ENCODE measurements around the gene FOXA3.
"Not testable (repeated sequence)": the region's sequence is repeated elsewhere in the genome, so short reads cannot be mapped to it uniquely, and the experiment has no call there.

Gene FOXA3

GRCh38 chr19:45886427-45887199 is 22.5 kb downstream of the FOXA3 start:
- TF ChIP-seq, protein P1, sequence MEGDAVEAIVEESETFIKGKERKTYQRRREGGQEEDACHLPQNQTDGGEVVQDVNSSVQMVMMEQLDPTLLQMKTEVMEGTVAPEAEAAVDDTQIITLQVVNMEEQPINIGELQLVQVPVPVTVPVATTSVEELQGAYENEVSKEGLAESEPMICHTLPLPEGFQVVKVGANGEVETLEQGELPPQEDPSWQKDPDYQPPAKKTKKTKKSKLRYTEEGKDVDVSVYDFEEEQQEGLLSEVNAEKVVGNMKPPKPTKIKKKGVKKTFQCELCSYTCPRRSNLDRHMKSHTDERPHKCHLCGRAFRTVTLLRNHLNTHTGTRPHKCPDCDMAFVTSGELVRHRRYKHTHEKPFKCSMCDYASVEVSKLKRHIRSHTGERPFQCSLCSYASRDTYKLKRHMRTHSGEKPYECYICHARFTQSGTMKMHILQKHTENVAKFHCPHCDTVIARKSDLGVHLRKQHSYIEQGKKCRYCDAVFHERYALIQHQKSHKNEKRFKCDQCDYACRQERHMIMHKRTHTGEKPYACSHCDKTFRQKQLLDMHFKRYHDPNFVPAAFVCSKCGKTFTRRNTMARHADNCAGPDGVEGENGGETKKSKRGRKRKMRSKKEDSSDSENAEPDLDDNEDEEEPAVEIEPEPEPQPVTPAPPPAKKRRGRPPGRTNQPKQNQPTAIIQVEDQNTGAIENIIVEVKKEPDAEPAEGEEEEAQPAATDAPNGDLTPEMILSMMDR (IDR thresholded peaks at IDR 0.05; ENCODE audit: borderline replicate concordance, insufficient read depth, low read depth, low read length), result no peak
- H3K4me3 ChIP-seq (ENCODE audit: low read depth, low read length), result peak overlapping the region; percentile 75

GRCh38 chr19:45887200-45887710 is 23.1 kb downstream of the FOXA3 start:
- TF ChIP-seq, protein P1 (IDR thresholded peaks at IDR 0.05; ENCODE audit: borderline replicate concordance, insufficient read depth, low read depth, low read length), result no peak
- peak overlapping the region; percentile 75 for H3K4me3 ChIP-seq (ENCODE audit: low read depth, low read length)

- TF ChIP-seq, protein P1 (IDR thresholded peaks at IDR 0.05; ENCODE audit: borderline replicate concordance, insufficient read depth, low read depth, low read length), result no peak
Observed at GRCh38 chr19:45889210-45889885, 25.2 kb downstream of the FOXA3 start.

DNA sequence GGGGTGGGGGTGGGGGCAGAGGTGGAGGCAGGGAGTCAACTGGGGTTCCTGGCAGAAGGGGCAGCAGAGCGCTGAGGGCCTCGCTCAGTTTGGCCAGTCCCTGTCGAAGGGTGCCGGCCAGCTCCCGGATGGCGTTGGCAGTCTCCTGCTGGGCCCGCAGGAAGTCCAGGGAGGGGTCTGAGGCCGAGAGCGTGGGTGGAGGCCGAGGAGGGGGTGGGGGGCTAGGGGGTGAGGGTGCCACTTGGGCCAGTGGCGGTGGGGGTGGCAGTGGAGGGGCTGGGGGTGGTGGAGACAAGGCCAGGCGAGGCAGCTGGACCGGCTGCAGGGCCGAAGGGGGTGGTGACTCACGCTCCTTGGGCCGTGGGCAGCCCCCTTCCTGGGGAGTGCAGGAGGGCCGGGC is 26.8 kb downstream of the FOXA3 start:
- TF ChIP-seq, protein P1 (IDR thresholded peaks at IDR 0.05; ENCODE audit: borderline replicate concordance, insufficient read depth, low read depth, low read length), result no peak

More at GRCh38 chr19:45889210-45889885, 25.2 kb downstream of the FOXA3 start:
- no peak overlapping the region for H3K4me3 ChIP-seq (ENCODE audit: low read depth, low read length)

DNA sequence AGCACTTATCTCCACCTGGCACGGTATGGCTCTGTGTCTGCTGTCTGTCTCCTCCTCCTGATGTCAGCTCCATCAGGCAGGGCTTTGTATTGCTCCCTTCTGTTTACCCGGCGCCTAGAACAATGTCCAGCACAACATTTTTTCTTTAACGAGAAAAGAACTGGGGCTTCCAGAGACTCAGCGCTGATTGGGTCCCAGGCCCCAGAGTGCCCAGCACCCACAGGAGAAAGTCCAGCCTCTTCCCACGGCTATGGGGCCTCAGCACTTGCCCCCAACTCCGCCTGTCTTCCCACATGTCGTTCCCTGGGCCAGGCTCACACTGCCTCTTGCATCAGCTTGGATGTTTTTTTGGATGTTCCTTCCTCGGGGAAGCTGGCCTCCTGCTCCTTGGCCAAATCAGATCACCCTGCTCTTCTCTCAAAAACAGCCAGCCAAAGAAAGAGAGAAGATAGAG is 31.4 kb downstream of the FOXA3 start:
- H3K4me3 ChIP-seq (ENCODE audit: low read depth, low read length), result no peak overlapping the region
- TF ChIP-seq, protein P1 (IDR thresholded peaks at IDR 0.05; ENCODE audit: borderline replicate concordance, insufficient read depth, low read depth, low read length), result no peak

More for the DNA sequence above, 26.8 kb downstream of the FOXA3 start:
- no peak overlapping the region for H3K4me3 ChIP-seq (ENCODE audit: low read depth, low read length)

DNA sequence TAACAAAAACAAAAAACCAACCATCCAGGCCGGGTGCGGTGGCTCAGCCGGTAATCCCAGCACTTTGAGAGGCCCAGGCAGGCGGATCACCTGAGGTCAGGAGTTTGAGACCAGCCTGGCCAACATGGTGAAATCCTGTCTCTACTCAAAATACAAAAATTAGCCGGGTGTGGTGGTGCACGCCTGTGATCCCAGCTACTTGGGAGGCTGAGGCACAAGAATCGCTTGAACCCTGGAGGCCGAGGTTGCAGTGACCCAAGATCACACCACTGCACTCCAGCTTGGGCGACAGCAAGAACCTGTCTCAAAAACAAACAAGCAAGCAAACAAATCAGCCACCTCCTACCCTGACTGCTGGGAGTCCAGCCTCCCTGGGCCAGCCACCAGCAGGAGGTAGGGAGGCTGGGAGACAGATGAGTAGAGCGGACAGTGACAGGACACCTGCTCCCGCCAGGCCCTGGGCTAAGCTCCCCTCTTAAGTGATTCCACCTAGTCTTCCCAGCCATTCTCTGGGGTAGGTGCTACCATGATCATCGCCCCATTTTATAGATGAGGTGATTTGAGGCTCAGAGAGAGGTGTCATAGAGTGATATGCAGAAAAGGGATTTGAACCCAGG is 32.0 kb downstream of the FOXA3 start:
- H3K4me3 ChIP-seq (ENCODE audit: low read depth, low read length), result not testable (repeated sequence)

DNA sequence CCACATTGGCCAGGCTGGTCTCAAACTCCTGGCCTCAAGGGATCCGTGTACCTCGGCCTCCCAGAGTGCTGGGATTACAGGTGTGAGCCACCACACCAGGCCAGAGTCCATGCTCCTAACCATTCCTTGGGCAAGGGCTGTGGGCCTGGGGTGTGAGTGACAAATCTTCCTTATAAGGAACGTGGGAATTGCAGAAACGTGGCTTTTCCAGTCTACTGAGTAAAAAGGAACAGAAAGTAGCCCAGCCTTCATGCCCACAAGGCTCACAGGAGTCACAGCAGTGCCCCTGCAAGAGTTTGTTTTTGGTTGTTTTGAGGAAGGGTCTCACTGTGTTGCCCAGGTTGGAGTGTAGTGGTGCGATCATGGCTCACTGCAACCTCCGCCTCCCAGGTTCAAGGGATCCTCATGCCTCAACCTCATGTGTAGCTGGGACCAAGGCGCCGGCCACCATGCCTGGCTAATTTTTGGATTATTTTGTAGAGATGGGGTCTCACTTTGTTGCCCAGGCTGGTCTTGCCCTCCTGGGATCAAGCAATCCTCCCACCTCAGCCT is 33.2 kb downstream of the FOXA3 start:
- TF ChIP-seq, protein P1 (IDR thresholded peaks at IDR 0.05; ENCODE audit: borderline replicate concordance, insufficient read depth, low read depth, low read length), result no peak
- no peak overlapping the region for H3K4me3 ChIP-seq (ENCODE audit: low read depth, low read length)

Measured in GM12875 (cell line).